ENCODE data around the gene MAST2. TPM values are rescaled to one million over a fixed set of nuclear protein-coding genes. Genes with fewer than 3 reads are reported as not detected.

Gene MAST2
- total RNA-seq, 1 experiment from 2014 or later = 38.4 TPM

- H3K27ac ChIP-seq (ENCODE audit: low read depth, low read length, poor library complexity, severe bottlenecking) = no peak overlapping the region
- DNase-seq (ENCODE audit: low spot score) = no peak
- H3K27me3 ChIP-seq (replicated peaks; ENCODE audit: insufficient read depth, low read depth, low read length, poor library complexity) = no peaks in the 10 kb centered on the region
- H3K4me1 ChIP-seq (ENCODE audit: insufficient read depth, low read length, poor library complexity, severe bottlenecking) = peaks cover 28% of the 10 kb centered on the region
- CTCF ChIA-PET = no interaction called here
- POLR2A ChIA-PET (ENCODE audit: low non-redundant PET) = no interaction called here
- BruUV-seq (replicated peaks) = no TSS peak
- no peak overlapping the region for H3K4me3 ChIP-seq (ENCODE audit: low read depth, low read length, poor library complexity, severe bottlenecking)
- TF ChIP-seq, protein P1, sequence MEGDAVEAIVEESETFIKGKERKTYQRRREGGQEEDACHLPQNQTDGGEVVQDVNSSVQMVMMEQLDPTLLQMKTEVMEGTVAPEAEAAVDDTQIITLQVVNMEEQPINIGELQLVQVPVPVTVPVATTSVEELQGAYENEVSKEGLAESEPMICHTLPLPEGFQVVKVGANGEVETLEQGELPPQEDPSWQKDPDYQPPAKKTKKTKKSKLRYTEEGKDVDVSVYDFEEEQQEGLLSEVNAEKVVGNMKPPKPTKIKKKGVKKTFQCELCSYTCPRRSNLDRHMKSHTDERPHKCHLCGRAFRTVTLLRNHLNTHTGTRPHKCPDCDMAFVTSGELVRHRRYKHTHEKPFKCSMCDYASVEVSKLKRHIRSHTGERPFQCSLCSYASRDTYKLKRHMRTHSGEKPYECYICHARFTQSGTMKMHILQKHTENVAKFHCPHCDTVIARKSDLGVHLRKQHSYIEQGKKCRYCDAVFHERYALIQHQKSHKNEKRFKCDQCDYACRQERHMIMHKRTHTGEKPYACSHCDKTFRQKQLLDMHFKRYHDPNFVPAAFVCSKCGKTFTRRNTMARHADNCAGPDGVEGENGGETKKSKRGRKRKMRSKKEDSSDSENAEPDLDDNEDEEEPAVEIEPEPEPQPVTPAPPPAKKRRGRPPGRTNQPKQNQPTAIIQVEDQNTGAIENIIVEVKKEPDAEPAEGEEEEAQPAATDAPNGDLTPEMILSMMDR (conservative IDR thresholded peaks at IDR 0.05; ENCODE audit: low read depth, low read length) = no peak
- no peaks in the 10 kb centered on the region for H3K36me3 ChIP-seq (ENCODE audit: insufficient read depth, low read length, poor library complexity, severe bottlenecking)
- intact Hi-C loops (cut with micrococcal nuclease; ENCODE audit: unreplicated experiment) = no loop called here
- H3K9me3 ChIP-seq (ENCODE audit: low read depth, low read length, poor library complexity, severe bottlenecking) = no peaks in the 10 kb centered on the region
These were observed 58.6 kb downstream of the MAST2 start for GRCh38 chr1:45862008-45862407.

- BruUV-seq (replicated peaks) = no TSS peak
- Histone ChIP-seq H3K4me3 (ENCODE audit: low read depth, low read length, poor library complexity, severe bottlenecking) (no peak overlapping the region), H3K4me1 (ENCODE audit: insufficient read depth, low read length, poor library complexity, severe bottlenecking) (peaks cover 28% of the 10 kb centered on the region), H3K27me3 (replicated peaks; ENCODE audit: insufficient read depth, low read depth, low read length, poor library complexity) (no peaks in the 10 kb centered on the region), H3K9me3 (ENCODE audit: low read depth, low read length, poor library complexity, severe bottlenecking) (no peaks in the 10 kb centered on the region), H3K36me3 (ENCODE audit: insufficient read depth, low read length, poor library complexity, severe bottlenecking) (no peaks in the 10 kb centered on the region), H3K27ac (ENCODE audit: low read depth, low read length, poor library complexity, severe bottlenecking) (peak overlapping the region; percentile 61)
- TF ChIP-seq EZH2 (IDR thresholded peaks at IDR 0.05; ENCODE audit: borderline replicate concordance, low read depth, low read length, poor library complexity, severe bottlenecking) = no peak
- TF ChIP-seq, protein P1 (conservative IDR thresholded peaks at IDR 0.05; ENCODE audit: low read depth, low read length) = no peak
- intact Hi-C loops (cut with micrococcal nuclease; ENCODE audit: unreplicated experiment) = no loop called here
- CTCF ChIA-PET = no interaction called here
- DNase-seq (ENCODE audit: low spot score) = peak; percentile 79
- POLR2A ChIA-PET (ENCODE audit: low non-redundant PET) = interaction anchor here (0.6 kb wide), 1 partner anchor 324 kb away, joined by 4 read pairs; no protein-coding TSS in a partner anchor
These were observed 59.8 kb downstream of the MAST2 start for GRCh38 chr1:45863218-45863617.

DNA sequence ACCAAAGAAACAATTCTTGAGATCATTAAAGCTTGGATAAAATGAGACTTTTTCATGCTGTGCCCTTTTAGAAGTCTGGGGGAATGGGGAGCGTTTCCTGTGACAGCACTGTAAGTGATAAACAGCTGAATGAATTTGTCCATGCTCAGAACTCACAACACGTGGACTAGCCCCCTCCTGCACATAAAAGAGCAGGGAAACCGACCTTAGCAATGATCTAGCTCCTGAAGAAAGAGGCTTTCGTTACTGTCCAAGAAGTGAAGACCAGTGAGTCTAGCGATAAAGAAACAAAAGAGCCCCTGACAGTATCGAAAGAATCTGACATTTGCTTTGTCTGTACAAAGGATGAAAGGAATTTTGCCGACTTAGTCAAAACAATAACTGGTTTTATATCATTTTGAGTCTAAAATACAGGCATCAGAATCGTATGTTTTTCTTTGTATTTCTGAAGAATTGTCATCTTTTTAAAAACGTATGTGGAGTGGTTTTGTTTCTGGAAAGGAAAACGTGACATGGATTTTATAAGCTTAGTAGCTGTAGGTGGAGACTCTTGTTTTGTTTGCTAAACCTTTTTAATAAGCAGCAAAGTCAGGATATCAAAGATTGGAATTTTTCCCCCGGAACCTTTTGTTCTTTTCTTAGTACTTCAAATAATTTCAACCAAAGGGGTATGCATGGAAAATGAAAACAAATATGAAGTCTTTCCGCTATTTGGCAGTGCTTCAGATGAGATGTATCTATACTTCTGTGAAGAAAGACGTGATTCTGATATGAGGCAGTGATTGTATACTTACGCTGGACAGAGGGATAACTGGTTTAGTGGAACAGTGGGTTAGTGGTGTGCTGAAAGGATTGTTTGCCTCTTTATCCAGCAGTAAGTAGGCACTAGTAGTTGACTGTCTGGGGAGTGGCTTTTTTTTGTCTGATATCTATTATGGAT is 61.0 kb downstream of the MAST2 start:
- Histone ChIP-seq H3K27ac (ENCODE audit: low read depth, low read length, poor library complexity, severe bottlenecking) (peak overlapping the region; percentile 61), H3K36me3 (ENCODE audit: insufficient read depth, low read length, poor library complexity, severe bottlenecking) (no peaks in the 10 kb centered on the region), H3K9me3 (ENCODE audit: low read depth, low read length, poor library complexity, severe bottlenecking) (no peaks in the 10 kb centered on the region), H3K27me3 (replicated peaks; ENCODE audit: insufficient read depth, low read depth, low read length, poor library complexity) (no peaks in the 10 kb centered on the region), H3K4me3 (ENCODE audit: low read depth, low read length, poor library complexity, severe bottlenecking) (peak overlapping the region; percentile 32), H3K4me1 (ENCODE audit: insufficient read depth, low read length, poor library complexity, severe bottlenecking) (peaks cover 28% of the 10 kb centered on the region)
- CTCF ChIA-PET = no interaction called here
- BruUV-seq (replicated peaks) = TSS peak; percentile 18
- no peak for TF ChIP-seq EZH2 (IDR thresholded peaks at IDR 0.05; ENCODE audit: borderline replicate concordance, low read depth, low read length, poor library complexity, severe bottlenecking)
- TF ChIP-seq, protein P1 (conservative IDR thresholded peaks at IDR 0.05; ENCODE audit: low read depth, low read length) = no peak
- intact Hi-C loops (cut with micrococcal nuclease; ENCODE audit: unreplicated experiment) = no loop called here
- POLR2A ChIA-PET (ENCODE audit: low non-redundant PET) = interaction anchor here (0.5 kb wide), 1 partner anchor 242 kb away, joined by 3 read pairs; no protein-coding TSS in a partner anchor
- peak; percentile 57 for DNase-seq (ENCODE audit: low spot score)

Measured in A673 (cell line).